Measurements from ENCODE around the gene CFDP1. TPM values are rescaled to one million over a fixed set of nuclear protein-coding genes. Genes with fewer than 3 reads are reported as not detected.

The CFDP1 gene
- total and polyA plus RNA-seq, 2 experiments from 2014 or later = 97.1 to 116 TPM

- no peaks in the 10 kb centered on the region for H3K9me2 ChIP-seq (replicated peaks; ENCODE audit: insufficient read depth)
- no peak for DNase-seq (ENCODE audit: low spot score)
- no peaks in the 10 kb centered on the region for H3K36me3 ChIP-seq (replicated peaks; ENCODE audit: insufficient read depth, low read depth)
- no peaks in the 10 kb centered on the region for H3K9me3 ChIP-seq (ENCODE audit: low read depth)
- WGBS (ENCODE audit: low lambda C conversion rate, missing lambda C conversion rate) = 97% methylated on average over 44 of the region's 47 CpGs
- no peak overlapping the region for H3K27ac ChIP-seq
- H3K4me2 ChIP-seq = no peak overlapping the region
- no peak overlapping the region for H2AFZ ChIP-seq
- H3K4me3 ChIP-seq = no peak overlapping the region
- no peaks in the 10 kb centered on the region for H4K20me1 ChIP-seq (ENCODE audit: insufficient read depth, poor library complexity, severe bottlenecking)
- TF ChIP-seq EZH2phosphoT487 (IDR thresholded peaks at IDR 0.05; ENCODE audit: low read depth, severe bottlenecking, unreplicated experiment) (no peak), EZH2 (IDR thresholded peaks at IDR 0.05; ENCODE audit: borderline replicate concordance) (no peak), CTCF (IDR thresholded peaks at IDR 0.05; ENCODE audit: poor library complexity) (no peak)
- H3K79me2 ChIP-seq = no peaks in the 10 kb centered on the region
- no peaks in the 10 kb centered on the region for H3K27me3 ChIP-seq
- no peaks in the 10 kb centered on the region for H3K4me1 ChIP-seq (ENCODE audit: insufficient read depth)
Measured at GRCh38 chr16:75479421-75479990, 46.2 kb upstream of the CFDP1 start.

- H3K9me3 ChIP-seq (ENCODE audit: low read depth) = no peaks in the 10 kb centered on the region
- TF ChIP-seq EZH2 (IDR thresholded peaks at IDR 0.05; ENCODE audit: borderline replicate concordance) (no peak), EZH2phosphoT487 (IDR thresholded peaks at IDR 0.05; ENCODE audit: low read depth, severe bottlenecking, unreplicated experiment) (no peak), CTCF (IDR thresholded peaks at IDR 0.05; ENCODE audit: poor library complexity) (no peak)
- no peak overlapping the region for H3K4me2 ChIP-seq
- no peak for DNase-seq (ENCODE audit: low spot score)
- H2AFZ ChIP-seq = no peak overlapping the region
- no peaks in the 10 kb centered on the region for H4K20me1 ChIP-seq (ENCODE audit: insufficient read depth, poor library complexity, severe bottlenecking)
- H3K4me1 ChIP-seq (ENCODE audit: insufficient read depth) = no peaks in the 10 kb centered on the region
- no peak overlapping the region for H3K4me3 ChIP-seq
- no peak overlapping the region for H3K27ac ChIP-seq
- WGBS (ENCODE audit: low lambda C conversion rate, missing lambda C conversion rate) = 98% methylated on average over 67 of the region's 80 CpGs
- H3K79me2 ChIP-seq = no peaks in the 10 kb centered on the region
- no peaks in the 10 kb centered on the region for H3K27me3 ChIP-seq
- H3K9me2 ChIP-seq (replicated peaks; ENCODE audit: insufficient read depth) = no peaks in the 10 kb centered on the region
- H3K36me3 ChIP-seq (replicated peaks; ENCODE audit: insufficient read depth, low read depth) = no peaks in the 10 kb centered on the region
Measured at GRCh38 chr16:75478480-75479345, 45.4 kb upstream of the CFDP1 start.

- H3K4me3 ChIP-seq = no peak overlapping the region
- TF ChIP-seq EZH2 (IDR thresholded peaks at IDR 0.05; ENCODE audit: borderline replicate concordance) = no peak
- TF ChIP-seq CTCF (IDR thresholded peaks at IDR 0.05; ENCODE audit: poor library complexity) = no peak
- TF ChIP-seq EZH2phosphoT487 (IDR thresholded peaks at IDR 0.05; ENCODE audit: low read depth, severe bottlenecking, unreplicated experiment) = no peak
- H3K27me3 ChIP-seq = no peaks in the 10 kb centered on the region
- 90% methylated on average over 4 of the region's 4 CpGs for WGBS (ENCODE audit: low lambda C conversion rate, missing lambda C conversion rate)
- H3K79me2 ChIP-seq = no peaks in the 10 kb centered on the region
- no peaks in the 10 kb centered on the region for H3K9me2 ChIP-seq (replicated peaks; ENCODE audit: insufficient read depth)
- no peak overlapping the region for H3K27ac ChIP-seq
- no peaks in the 10 kb centered on the region for H3K9me3 ChIP-seq (ENCODE audit: low read depth)
- DNase-seq (ENCODE audit: low spot score) = no peak
- H3K4me2 ChIP-seq = no peak overlapping the region
- H4K20me1 ChIP-seq (ENCODE audit: insufficient read depth, poor library complexity, severe bottlenecking) = no peaks in the 10 kb centered on the region
- H3K4me1 ChIP-seq (ENCODE audit: insufficient read depth) = no peaks in the 10 kb centered on the region
- H3K36me3 ChIP-seq (replicated peaks; ENCODE audit: insufficient read depth, low read depth) = no peaks in the 10 kb centered on the region
- H2AFZ ChIP-seq = no peak overlapping the region
Measured at GRCh38 chr16:75477680-75478473, 44.6 kb upstream of the CFDP1 start.

Data from hepatocyte (in vitro differentiated cells).